Sigmoid colon (tissue), 3 donors: Measurements from ENCODE around the gene CBLB.

Experiments used
- POLR2A ChIP-seq, 2 donors: fragments of 450-650 bp; IDR thresholded peaks; one replicate each; pipeline ENCODE4 v1.6.1; 2016; ENCODE audit warnings: antibody characterized with exemption in 2 of 2, mild to moderate bottlenecking in 2 of 2, moderate library complexity in 2 of 2
- TF ChIP-seq, protein P1 (sequence below), 4 experiments: fragments of 450-650 bp in 3 of 4; fragments of 200-600 bp in 1 of 4; IDR thresholded peaks; one replicate each; pipeline ENCODE4 v1.5.1; 2016 to 2019; ENCODE audit warnings: antibody characterized with exemption in 4 of 4, mild to moderate bottlenecking in 3 of 4, moderate library complexity in 2 of 4

- TF ChIP-seq, protein P1, sequence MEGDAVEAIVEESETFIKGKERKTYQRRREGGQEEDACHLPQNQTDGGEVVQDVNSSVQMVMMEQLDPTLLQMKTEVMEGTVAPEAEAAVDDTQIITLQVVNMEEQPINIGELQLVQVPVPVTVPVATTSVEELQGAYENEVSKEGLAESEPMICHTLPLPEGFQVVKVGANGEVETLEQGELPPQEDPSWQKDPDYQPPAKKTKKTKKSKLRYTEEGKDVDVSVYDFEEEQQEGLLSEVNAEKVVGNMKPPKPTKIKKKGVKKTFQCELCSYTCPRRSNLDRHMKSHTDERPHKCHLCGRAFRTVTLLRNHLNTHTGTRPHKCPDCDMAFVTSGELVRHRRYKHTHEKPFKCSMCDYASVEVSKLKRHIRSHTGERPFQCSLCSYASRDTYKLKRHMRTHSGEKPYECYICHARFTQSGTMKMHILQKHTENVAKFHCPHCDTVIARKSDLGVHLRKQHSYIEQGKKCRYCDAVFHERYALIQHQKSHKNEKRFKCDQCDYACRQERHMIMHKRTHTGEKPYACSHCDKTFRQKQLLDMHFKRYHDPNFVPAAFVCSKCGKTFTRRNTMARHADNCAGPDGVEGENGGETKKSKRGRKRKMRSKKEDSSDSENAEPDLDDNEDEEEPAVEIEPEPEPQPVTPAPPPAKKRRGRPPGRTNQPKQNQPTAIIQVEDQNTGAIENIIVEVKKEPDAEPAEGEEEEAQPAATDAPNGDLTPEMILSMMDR (IDR thresholded peaks at IDR 0.05): no peak
- TF ChIP-seq POLR2A (IDR thresholded peaks at IDR 0.05): no peak
Observed at GRCh38 chr3:105676621-105677300, 192.1 kb downstream of the CBLB start.
